Activated CD8-positive, alpha-beta T cell treated with anti-CD3 and anti-CD28 coated beads for 36 hours (primary cell): ENCODE measurements around the gene EIF5. TPM values are rescaled to one million over a fixed set of nuclear protein-coding genes. Genes with fewer than 3 reads are reported as not detected.

Experiments used
- ATAC-seq: fragments of 200-7000 bp; cut with Tn5 transposase; one replicate; pipeline ENCODE4 v1.10.0; 2021; ENCODE audit warnings: mild to moderate bottlenecking, moderate library complexity
- CTCF ChIA-PET: fragments of 350-600 bp; sonication (Branson Sonifier 250); formaldehyde crosslinking; loops from one replicate; lab custom pipeline; 2021; ENCODE audit warnings: antibody characterized with exemption; lab: Charles Lee
- POLR2A ChIA-PET: fragments of 350-600 bp; sonication (Branson Sonifier 250); formaldehyde crosslinking; loops from one replicate; lab custom pipeline; 2021; ENCODE audit warnings: antibody characterized with exemption; lab: Charles Lee
- DNase-seq: peaks from one replicate; pipeline ENCODE4 v3.0.0-alpha.2; 2020
- H3K27ac Mint-ChIP-seq: one replicate; pipeline ENCODE4 v1.8.0; 2021; ENCODE audit warnings: mild to moderate bottlenecking, mixed read lengths
- H3K27me3 Mint-ChIP-seq: one replicate; pipeline ENCODE4 v1.8.0; 2021; ENCODE audit warnings: mixed read lengths
- H3K36me3 Mint-ChIP-seq: one replicate; pipeline ENCODE4 v1.8.0; 2021; ENCODE audit warnings: low read depth, mixed read lengths
- H3K4me1 Mint-ChIP-seq: one replicate; pipeline ENCODE4 v1.8.0; 2021; ENCODE audit warnings: low read depth, mixed read lengths
- H3K4me3 Mint-ChIP-seq: one replicate; pipeline ENCODE4 v1.8.0; 2021; ENCODE audit warnings: mild to moderate bottlenecking, moderate library complexity, mixed read lengths
- H3K9me3 Mint-ChIP-seq: one replicate; pipeline ENCODE4 v1.8.0; 2021; ENCODE audit warnings: mixed read lengths
- CTCF ChIP-seq: fragments of 200-600 bp; IDR thresholded peaks from one replicate; pipeline ENCODE4 v1.8.0; 2022; ENCODE audit warnings: antibody characterized with exemption, mild to moderate bottlenecking
- intact Hi-C: fragments of 100-400 bp; cut with micrococcal nuclease; formaldehyde crosslinking; loops from one replicate; pipeline ENCODE4 v1.10.0; 2022
- total RNA-seq, 2 experiments: library from RNA; stranded (reverse); gene quantifications; one replicate each; pipeline ENCODE4 v1.2.3, GENCODE V29; 2021

The EIF5 gene
- total RNA-seq, 2 experiments from 2014 or later = 202 to 207 TPM

- DNase-seq = peak; percentile 34
- Mint-ChIP-seq H3K27me3 (no peaks in the 10 kb centered on the region), H3K4me3 (no peak overlapping the region), H3K27ac (no peak overlapping the region), H3K36me3 (no peaks in the 10 kb centered on the region), H3K9me3 (no peaks in the 10 kb centered on the region), H3K4me1 (peaks cover 3% of the 10 kb centered on the region)
- ATAC-seq = peak; percentile 72
- POLR2A ChIA-PET = interaction anchor here (0.6 to 1.1 kb wide), 2 partner anchors 11 to 28 kb away, joined by 3 read pairs; no protein-coding TSS in a partner anchor
- CTCF ChIA-PET = interaction anchor here (1.0 kb wide), 1 partner anchor 17 kb away, joined by 3 read pairs; no protein-coding TSS in a partner anchor
- no peak for TF ChIP-seq CTCF
- intact Hi-C loops = no loop called here
Observed at GRCh38 chr14:103372552-103373304, 38.7 kb downstream of the EIF5 start.

GRCh38 chr14:103374121-103374520, 40.1 kb downstream of the EIF5 start:
- TF ChIP-seq CTCF = no peak
- Mint-ChIP-seq H3K36me3 (no peaks in the 10 kb centered on the region), H3K4me1 (peaks cover 3% of the 10 kb centered on the region), H3K27me3 (peaks cover 1% of the 10 kb centered on the region), H3K4me3 (no peak overlapping the region), H3K9me3 (no peaks in the 10 kb centered on the region), H3K27ac (no peak overlapping the region)
- CTCF ChIA-PET = interaction anchor here (0.9 to 1.0 kb wide), 2 partner anchors 16 to 17 kb away, joined by 3 read pairs; no protein-coding TSS in a partner anchor
- POLR2A ChIA-PET = interaction anchor here (0.8 to 1.1 kb wide), 2 partner anchors 11 to 29 kb away, joined by 3 to 5 read pairs; partner anchors contain the start of gene MARK3
- ATAC-seq (no peak), DNase-seq (no peak)
- intact Hi-C loops = no loop called here

GRCh38 chr14:103377522-103378037, 43.5 kb downstream of the EIF5 start:
- ATAC-seq (no peak), DNase-seq (no peak)
- Mint-ChIP-seq H3K9me3 (no peaks in the 10 kb centered on the region), H3K36me3 (no peaks in the 10 kb centered on the region), H3K4me1 (peaks cover 6% of the 10 kb centered on the region), H3K27me3 (peaks cover 5% of the 10 kb centered on the region), H3K27ac (no peak overlapping the region), H3K4me3 (no peak overlapping the region)
- intact Hi-C loops = no loop called here
- ChIA-PET POLR2A (no interaction called here), CTCF (interaction anchor here (0.8 to 2.6 kb wide), 5 partner anchors 13 to 119 kb away, joined by 3 to 14 read pairs (median 3); no protein-coding TSS in a partner anchor)
- no peak for TF ChIP-seq CTCF

GRCh38 chr14:103378038-103378854, 44.2 kb downstream of the EIF5 start:
- Mint-ChIP-seq H3K27ac (no peak overlapping the region), H3K4me3 (no peak overlapping the region), H3K4me1 (peaks cover 9% of the 10 kb centered on the region), H3K27me3 (peaks cover 5% of the 10 kb centered on the region), H3K9me3 (no peaks in the 10 kb centered on the region), H3K36me3 (no peaks in the 10 kb centered on the region)
- ChIA-PET CTCF (interaction anchor here (0.8 to 2.6 kb wide), 4 partner anchors 12 to 23 kb away, joined by 3 to 14 read pairs (median 4); no protein-coding TSS in a partner anchor), POLR2A (interaction anchor here (0.8 kb wide), 2 partner anchors 35 to 42 kb away, joined by 3 to 4 read pairs; no protein-coding TSS in a partner anchor)
- intact Hi-C loops = no loop called here
- DNase-seq (no peak), ATAC-seq (no peak)
- no peak for TF ChIP-seq CTCF
